SJCRH30 (cell line): ENCODE measurements around the gene EBF3. TPM values are rescaled to one million over a fixed set of nuclear protein-coding genes. Genes with fewer than 3 reads are reported as not detected.
A peak's percentile ranks its signal among the peaks of the same experiment; 100 is the strongest.

Source experiments
- DNase-seq, 2 experiments: peaks; one replicate each; pipeline ENCODE4 v3.0.0-alpha.2; 2015 to 2020
- H3K27ac ChIP-seq: fragments of 250-450 bp; sonication (Bioruptor Pico); 2 replicates; pipeline ENCODE4 v1.5.1; 2020; ENCODE audit warnings: mild to moderate bottlenecking, moderate library complexity
- H3K27me3 ChIP-seq: fragments of 250-450 bp; sonication (Bioruptor Pico); 2 replicates; pipeline ENCODE4 v1.5.1; 2020; ENCODE audit warnings: mild to moderate bottlenecking, moderate library complexity
- H3K36me3 ChIP-seq: fragments of 250-450 bp; sonication (Bioruptor Pico); 2 replicates; pipeline ENCODE4 v1.5.1; 2020; ENCODE audit warnings: mild to moderate bottlenecking, moderate library complexity
- H3K4me1 ChIP-seq: fragments of 250-450 bp; sonication (Bioruptor Pico); 2 replicates; pipeline ENCODE4 v1.5.1; 2020; ENCODE audit warnings: mild to moderate bottlenecking, moderate library complexity
- H3K4me3 ChIP-seq: fragments of 250-450 bp; sonication (Bioruptor Pico); 2 replicates; pipeline ENCODE4 v1.5.1; 2020; ENCODE audit warnings: mild to moderate bottlenecking, moderate library complexity
- H3K9me3 ChIP-seq: fragments of 250-450 bp; sonication (Bioruptor Pico); replicated peaks from 2 replicates; pipeline ENCODE4 v1.5.1; 2020; ENCODE audit warnings: mild to moderate bottlenecking, moderate library complexity
- total RNA-seq: library from RNA; depleted of rRNA; stranded (reverse); fragments of >200 nt; shearing (Covaris generic); gene quantifications from 2 replicates; pipeline ENCODE4 v1.2.3, GENCODE V29; 2014

Gene EBF3
- total RNA-seq, 1 experiment from 2014 or later, result 13.1 TPM

GRCh38 chr10:129945941-129946760, 17.9 kb downstream of the EBF3 start:
- no peak for DNase-seq
- Histone ChIP-seq H3K9me3 (no peaks in the 10 kb centered on the region), H3K27ac (no peak overlapping the region), H3K27me3 (no peaks in the 10 kb centered on the region), H3K4me3 (no peak overlapping the region), H3K4me1 (peaks cover 20% of the 10 kb centered on the region), H3K36me3 (no peaks in the 10 kb centered on the region)

GRCh38 chr10:129945526-129945925, 18.5 kb downstream of the EBF3 start:
- no peaks in the 10 kb centered on the region for H3K36me3 ChIP-seq
- peaks cover 19% of the 10 kb centered on the region for H3K4me1 ChIP-seq
- no peaks in the 10 kb centered on the region for H3K9me3 ChIP-seq
- no peak overlapping the region for H3K27ac ChIP-seq
- H3K27me3 ChIP-seq, result no peaks in the 10 kb centered on the region
- no peak for DNase-seq
- no peak overlapping the region for H3K4me3 ChIP-seq

GRCh38 chr10:129945064-129945463, 19.0 kb downstream of the EBF3 start:
- H3K27me3 ChIP-seq, result no peaks in the 10 kb centered on the region
- H3K4me3 ChIP-seq, result no peak overlapping the region
- no peak for DNase-seq
- H3K36me3 ChIP-seq, result no peaks in the 10 kb centered on the region
- no peak overlapping the region for H3K27ac ChIP-seq
- H3K9me3 ChIP-seq, result no peaks in the 10 kb centered on the region
- peaks cover 14% of the 10 kb centered on the region for H3K4me1 ChIP-seq

GRCh38 chr10:129944456-129944855, 19.6 kb downstream of the EBF3 start:
- no peak for DNase-seq
- Histone ChIP-seq H3K4me1 (peaks cover 11% of the 10 kb centered on the region; the same call in 1 of the 2 replicates), H3K36me3 (no peaks in the 10 kb centered on the region), H3K27ac (no peak overlapping the region), H3K4me3 (no peak overlapping the region), H3K27me3 (no peaks in the 10 kb centered on the region), H3K9me3 (no peaks in the 10 kb centered on the region)

- peaks cover 9% of the 10 kb centered on the region; the same call in 1 of the 2 replicates for H3K4me1 ChIP-seq
- DNase-seq, result no peak
- no peak overlapping the region for H3K27ac ChIP-seq
- H3K9me3 ChIP-seq, result no peaks in the 10 kb centered on the region
- H3K27me3 ChIP-seq, result no peaks in the 10 kb centered on the region
- no peak overlapping the region for H3K4me3 ChIP-seq
- H3K36me3 ChIP-seq, result no peaks in the 10 kb centered on the region
Observed at GRCh38 chr10:129942936-129943715, 20.9 kb downstream of the EBF3 start.

- no peaks in the 10 kb centered on the region for H3K27me3 ChIP-seq
- no peaks in the 10 kb centered on the region for H3K9me3 ChIP-seq
- DNase-seq, result no peak
- no peaks in the 10 kb centered on the region for H3K36me3 ChIP-seq
- no peak overlapping the region for H3K27ac ChIP-seq
- no peak overlapping the region for H3K4me3 ChIP-seq
- peaks cover 9% of the 10 kb centered on the region; the same call in 1 of the 2 replicates for H3K4me1 ChIP-seq
Observed at GRCh38 chr10:129942391-129942790, 21.7 kb downstream of the EBF3 start.

GRCh38 chr10:129942019-129942277, 22.1 kb downstream of the EBF3 start:
- H3K4me3 ChIP-seq, result no peak overlapping the region
- no peaks in the 10 kb centered on the region for H3K36me3 ChIP-seq
- H3K4me1 ChIP-seq, result peaks cover 9% of the 10 kb centered on the region; the same call in 1 of the 2 replicates
- no peaks in the 10 kb centered on the region for H3K9me3 ChIP-seq
- H3K27me3 ChIP-seq, result no peaks in the 10 kb centered on the region
- DNase-seq, result no peak
- no peak overlapping the region for H3K27ac ChIP-seq

GRCh38 chr10:129941199-129942018, 22.7 kb downstream of the EBF3 start:
- H3K4me1 ChIP-seq, result peaks cover 9% of the 10 kb centered on the region; the same call in 1 of the 2 replicates
- DNase-seq, result peak; percentile 26 to 49
- H3K27ac ChIP-seq, result no peak overlapping the region
- H3K4me3 ChIP-seq, result no peak overlapping the region
- no peaks in the 10 kb centered on the region for H3K36me3 ChIP-seq
- H3K9me3 ChIP-seq, result no peaks in the 10 kb centered on the region
- H3K27me3 ChIP-seq, result no peaks in the 10 kb centered on the region

GRCh38 chr10:129940617-129941198, 23.4 kb downstream of the EBF3 start:
- Histone ChIP-seq H3K27me3 (no peaks in the 10 kb centered on the region), H3K9me3 (no peaks in the 10 kb centered on the region), H3K27ac (no peak overlapping the region), H3K36me3 (no peaks in the 10 kb centered on the region), H3K4me3 (no peak overlapping the region), H3K4me1 (peaks cover 9% of the 10 kb centered on the region; the same call in 1 of the 2 replicates)
- no peak for DNase-seq

- no peak for DNase-seq
- H3K9me3 ChIP-seq, result no peaks in the 10 kb centered on the region
- no peaks in the 10 kb centered on the region for H3K27me3 ChIP-seq
- no peak overlapping the region for H3K4me3 ChIP-seq
- peaks cover 9% of the 10 kb centered on the region; the same call in 1 of the 2 replicates for H3K4me1 ChIP-seq
- H3K36me3 ChIP-seq, result no peaks in the 10 kb centered on the region
- H3K27ac ChIP-seq, result no peak overlapping the region
Observed at GRCh38 chr10:129939416-129940275, 24.4 kb downstream of the EBF3 start.

- H3K36me3 ChIP-seq, result no peaks in the 10 kb centered on the region
- no peak overlapping the region for H3K4me3 ChIP-seq
- no peaks in the 10 kb centered on the region for H3K27me3 ChIP-seq
- DNase-seq, result no peak
- H3K4me1 ChIP-seq, result peaks cover 9% of the 10 kb centered on the region; the same call in 1 of the 2 replicates
- H3K27ac ChIP-seq, result no peak overlapping the region
- H3K9me3 ChIP-seq, result no peaks in the 10 kb centered on the region
Observed at GRCh38 chr10:129938460-129938859, 25.6 kb downstream of the EBF3 start.

- Histone ChIP-seq H3K36me3 (no peaks in the 10 kb centered on the region), H3K4me1 (peaks cover 9% of the 10 kb centered on the region; the same call in 1 of the 2 replicates), H3K4me3 (no peak overlapping the region), H3K27me3 (no peaks in the 10 kb centered on the region), H3K9me3 (no peaks in the 10 kb centered on the region), H3K27ac (no peak overlapping the region)
- DNase-seq, result no peak
Observed at GRCh38 chr10:129937351-129937751, 26.7 kb downstream of the EBF3 start.

GRCh38 chr10:129936923-129937300, 27.2 kb downstream of the EBF3 start:
- no peak overlapping the region for H3K27ac ChIP-seq
- no peak for DNase-seq
- no peaks in the 10 kb centered on the region for H3K27me3 ChIP-seq
- no peak overlapping the region for H3K4me3 ChIP-seq
- peaks cover 9% of the 10 kb centered on the region; the same call in 1 of the 2 replicates for H3K4me1 ChIP-seq
- no peaks in the 10 kb centered on the region for H3K36me3 ChIP-seq
- no peaks in the 10 kb centered on the region for H3K9me3 ChIP-seq
